HepG2 (cell line): ENCODE data around the gene ARL15. TPM values are rescaled to one million over a fixed set of nuclear protein-coding genes. Genes with fewer than 3 reads are reported as not detected.

Experiments used
- ATAC-seq: fragments of 200-7000 bp; cut with Tn5 transposase; 3 replicates; pipeline ENCODE4 v1.9.1; 2020; ENCODE audit warnings: mild to moderate bottlenecking, moderate library complexity
- BruUV-seq: library from RNA; stranded (reverse); fragments of 400-500 nt; replicated peaks from 2 replicates; lab custom pipeline; 2021; lab: Mats Ljungman, UMichigan
- CTCF ChIA-PET: fragments of 300-600 bp; formaldehyde crosslinking; extraction: SDS; loops from one replicate; lab custom pipeline; 2021; ENCODE audit warnings: low total read pairs, inconsistent platforms, low intra/inter-chr PET ratio; lab: Yijun Ruan, JAX
- POLR2A ChIA-PET: fragments of 350-600 bp; sonication (Branson Sonifier 250); formaldehyde crosslinking; loops from one replicate; lab custom pipeline; 2020; ENCODE audit warnings: antibody characterized with exemption, inconsistent platforms; lab: Yijun Ruan, JAX
- DNase-seq: peaks from one replicate; pipeline ENCODE4 v3.0.0-alpha.2; 2015; ENCODE audit warnings: low spot score
- FAIRE-seq: peaks from 3 replicates; lab custom pipeline; 2011; peaks lifted over from hg19 to GRCh38; lab: Jason Lieb, UNC
- H2AFZ ChIP-seq: one replicate; pipeline ENCODE4 v1.6.1; 2011; ENCODE audit warnings: low read length, inconsistent platforms
- H3K27ac ChIP-seq: fragments of 300-600 bp; 3 replicates; pipeline ENCODE4 v1.8.0; 2011; ENCODE audit warnings: mixed run types, mild to moderate bottlenecking, mixed read lengths, low read length, inconsistent platforms; ENCODE audit not compliant: insufficient read depth; ENCODE audit errors: extremely low read length
- H3K27me3 ChIP-seq, 2 experiments: fragments of 200-600 bp in 1 of 2; 2 replicates in 1 of 2; 3 replicates in 1 of 2; pipeline versions ENCODE4 v1.6.0 to v1.8.0; 2011; ENCODE audit warnings: low read length in 2 of 2, mild to moderate bottlenecking in 2 of 2, moderate library complexity in 2 of 2, inconsistent platforms in 1 of 2; ENCODE audit not compliant: insufficient read depth in 2 of 2, control insufficient read depth in 1 of 2
- H3K36me3 ChIP-seq, 2 experiments: fragments of 200-600 bp in 1 of 2; replicated peaks in 1 of 2; 2 replicates in 1 of 2; 3 replicates in 1 of 2; pipeline versions ENCODE4 v1.5.1 to v1.8.0; 2011; ENCODE audit warnings: low read length in 2 of 2, inconsistent platforms in 1 of 2; ENCODE audit not compliant: insufficient read depth in 2 of 2, control insufficient read depth in 1 of 2
- H3K4me1 ChIP-seq: 2 replicates; pipeline ENCODE4 v1.5.1; 2012; ENCODE audit warnings: low read length, inconsistent platforms; ENCODE audit not compliant: insufficient read depth
- H3K4me2 ChIP-seq: 2 replicates; pipeline ENCODE4 v1.6.0; 2011; ENCODE audit warnings: low read depth, low read length, inconsistent platforms
- H3K4me3 ChIP-seq, 3 experiments: fragments of 200-600 bp in 1 of 3; sonication (generic), shearing (Covaris generic) in 1 of 3; replicated peaks in 1 of 3; 2 replicates each; pipeline ENCODE4 v1.5.1; 2011 to 2016; ENCODE audit warnings: low read length in 3 of 3, inconsistent platforms in 2 of 3, low read depth in 2 of 3, mild to moderate bottlenecking in 2 of 3, control low read depth in 1 of 3, mixed read lengths in 1 of 3; ENCODE audit not compliant: insufficient read depth in 1 of 3
- H3K79me2 ChIP-seq: one replicate; pipeline ENCODE4 v1.6.1; 2011; ENCODE audit warnings: low read length, inconsistent platforms; ENCODE audit not compliant: insufficient read depth
- H3K9ac ChIP-seq: 2 replicates; pipeline ENCODE4 v1.6.0; 2011; ENCODE audit warnings: mild to moderate bottlenecking, low read depth, low read length, inconsistent platforms; ENCODE audit not compliant: insufficient read depth
- H3K9me3 ChIP-seq: 2 replicates; pipeline ENCODE4 v1.5.1; 2012; ENCODE audit warnings: mild to moderate bottlenecking, low read length
- H4K20me1 ChIP-seq: 2 replicates; pipeline ENCODE4 v1.6.0; 2011; ENCODE audit warnings: inconsistent platforms, mild to moderate bottlenecking, low read length, moderate library complexity; ENCODE audit not compliant: insufficient read depth
- DR1 ChIP-seq: sonication (generic); formaldehyde crosslinking; IDR thresholded peaks from 2 replicates; pipeline ENCODE4 v1.8.0; 2021; ENCODE audit warnings: mild to moderate bottlenecking, missing genetic modification reagents, inconsistent platforms
- HMG20A ChIP-seq: IDR thresholded peaks from 2 replicates; pipeline ENCODE4 v1.6.1; 2016; ENCODE audit warnings: borderline replicate concordance
- NPAS2 ChIP-seq: sonication (generic); formaldehyde crosslinking; IDR thresholded peaks from 2 replicates; pipeline ENCODE4 v1.8.0; 2022; ENCODE audit warnings: mild to moderate bottlenecking, missing genetic modification reagents, borderline replicate concordance
- NR2F1 ChIP-seq, 2 experiments: fragments of 450-650 bp in 1 of 2; formaldehyde crosslinking in 1 of 2; IDR thresholded peaks; 2 replicates each; pipeline versions ENCODE4 v1.5.0 to v1.6.1; 2016 to 2020; ENCODE audit warnings: mild to moderate bottlenecking in 1 of 2, missing compliant biosample characterization in 1 of 2, missing genetic modification reagents in 1 of 2, moderate library complexity in 1 of 2
- RFX1 ChIP-seq: fragments of 450-650 bp; IDR thresholded peaks from 2 replicates; pipeline ENCODE4 v1.6.1; 2017
- ZBED4 ChIP-seq: sonication (generic); formaldehyde crosslinking; IDR thresholded peaks from 2 replicates; pipeline ENCODE4 v1.4.0; 2020; ENCODE audit warnings: missing genetic modification reagents, borderline replicate concordance
- ZFP36L1 ChIP-seq: sonication (generic); formaldehyde crosslinking; IDR thresholded peaks from 2 replicates; pipeline ENCODE4 v1.8.0; 2022; ENCODE audit warnings: mild to moderate bottlenecking, missing genetic modification reagents, moderate library complexity
- ZMYM2 ChIP-seq: sonication (generic); formaldehyde crosslinking; IDR thresholded peaks from 2 replicates; pipeline ENCODE4 v1.8.0; 2022; ENCODE audit warnings: mild to moderate bottlenecking, missing genetic modification reagents
- ZNF329 ChIP-seq: sonication (generic); formaldehyde crosslinking; IDR thresholded peaks from 2 replicates; pipeline ENCODE4 v1.9.0; 2021; ENCODE audit warnings: low read depth, mild to moderate bottlenecking, missing genetic modification reagents
- ZNF563 ChIP-seq: sonication (generic); formaldehyde crosslinking; IDR thresholded peaks from 2 replicates; pipeline ENCODE4 v1.8.0; 2022; ENCODE audit warnings: mild to moderate bottlenecking, moderate library complexity, missing genetic modification reagents
- ZSCAN21 ChIP-seq: sonication (generic); formaldehyde crosslinking; IDR thresholded peaks from 2 replicates; pipeline ENCODE4 v1.8.0; 2022; ENCODE audit warnings: mild to moderate bottlenecking, missing genetic modification reagents, moderate library complexity, borderline replicate concordance
- WGBS: methylation state at CpG from one replicate; pipeline ENCODE4 v1.1.6; 2017; ENCODE audit warnings: low lambda C conversion rate; 5-methylcytosine and 5-hydroxymethylcytosine counted together
- in situ Hi-C: cut with HindIII; loops from 2 replicates; pipeline ENCODE4 v1.10.0; 2017; ENCODE audit warnings: low pct_unique_long_range_greater_than_20kb; ENCODE audit not compliant: extremely low pct_ligation_motif_present
- intact Hi-C: fragments of 100-400 bp; cut with micrococcal nuclease; formaldehyde crosslinking; loops from one replicate; pipeline ENCODE4 v1.10.0; 2022; ENCODE audit not compliant: unreplicated experiment
- polyA plus RNA-seq, 8 experiments: library from polyadenylated mRNA; depleted of rRNA in 3 of 8; stranded (reverse) in 7 of 8; unstranded in 1 of 8; fragments of >200 nt; fragmentation: Illumina TruSeq in 4 of 8; extraction: Trizol in 4 of 8; gene quantifications; 2 replicates each; pipeline versions ENCODE4 v1.2.1 to v1.2.3, GENCODE V29; 2011 to 2016; ENCODE audit warnings: low read depth in 4 of 8, missing spikeins in 1 of 8, mixed read lengths in 1 of 8; ENCODE audit not compliant: insufficient read depth in 1 of 8
- total RNA-seq, 5 experiments: library from RNA; depleted of rRNA; stranded (reverse); fragments of >200 nt; fragmentation: Illumina TruSeq; extraction: Trizol; gene quantifications; 2 replicates each; pipeline ENCODE4 v1.2.3, GENCODE V29; 2016; ENCODE audit warnings: low read depth in 1 of 5
- TF ChIP-seq, protein P1 (sequence below): sonication (generic); formaldehyde crosslinking; IDR thresholded peaks from 2 replicates; pipeline ENCODE4 v1.4.0; 2020; ENCODE audit warnings: mild to moderate bottlenecking, missing genetic modification reagents

Gene ARL15
- total and polyA plus RNA-seq, 2 of the 13 experiments (the other 11 are each of a cell fraction or from before 2014, with no cell fraction given) = 2.5 to 7.7 TPM

- TF ChIP-seq NR2F1 (CRISPR knock-in tag; IDR thresholded peaks at IDR 0.05) (no peak), RFX1 (no peak)
Measured at GRCh38 chr5:54080831-54081230, 229.5 kb downstream of the ARL15 start (continued).

DNA sequence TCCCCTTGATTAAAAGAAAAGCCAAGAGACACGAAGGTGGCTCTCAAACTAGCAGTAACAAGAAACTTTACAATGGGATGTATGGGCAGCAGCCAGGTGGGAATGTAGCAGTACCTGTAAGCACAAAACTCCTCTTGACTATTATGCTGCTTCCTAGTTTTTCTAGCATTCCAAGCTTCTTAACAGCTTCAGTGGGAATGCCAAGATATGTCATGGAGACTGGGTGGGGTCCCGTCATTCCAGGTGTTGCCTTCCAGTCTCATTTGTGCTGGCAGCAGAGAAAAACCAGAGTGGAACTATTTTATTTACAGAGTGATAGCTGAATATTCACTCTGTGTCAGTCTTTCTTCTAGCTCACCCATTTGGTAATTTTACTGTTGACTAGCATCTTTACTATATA lies 236.6 kb downstream of the ARL15 start:
- H3K79me2 ChIP-seq = no peaks in the 10 kb centered on the region
- H2AFZ ChIP-seq = no peak overlapping the region
- intact Hi-C loops = no loop called here
- DNase-seq (no peak), FAIRE-seq (no peak), ATAC-seq (no peak)
- ChIA-PET CTCF (no interaction called here), POLR2A (no interaction called here)
- H3K9me3 ChIP-seq = no peaks in the 10 kb centered on the region
- WGBS = 57% methylated on average over 2 of the region's 2 CpGs
- no peaks in the 10 kb centered on the region for H3K36me3 ChIP-seq
- H4K20me1 ChIP-seq = no peaks in the 10 kb centered on the region
- no TSS peak for BruUV-seq
- no peak overlapping the region for H3K4me3 ChIP-seq
- no peaks in the 10 kb centered on the region for H3K4me1 ChIP-seq
- in situ Hi-C loops = loop anchor here (25.0 kb wide), 1 partner anchor 636 kb away; no protein-coding TSS in a partner anchor
- H3K9ac ChIP-seq = no peak overlapping the region
- no peak overlapping the region for H3K27ac ChIP-seq
- no peak overlapping the region for H3K4me2 ChIP-seq
- no peaks in the 10 kb centered on the region for H3K27me3 ChIP-seq
- TF ChIP-seq ZNF563 (CRISPR knock-in tag) = no peak
- no peak for TF ChIP-seq ZFP36L1 (CRISPR knock-in tag)
- no peak for TF ChIP-seq DR1
- TF ChIP-seq NPAS2 (CRISPR knock-in tag) = no peak
- TF ChIP-seq ZBED4 (CRISPR knock-in tag) = no peak
- no peak for TF ChIP-seq HMG20A (CRISPR knock-in tag)
- TF ChIP-seq ZNF329 = no peak
- TF ChIP-seq, protein P1, sequence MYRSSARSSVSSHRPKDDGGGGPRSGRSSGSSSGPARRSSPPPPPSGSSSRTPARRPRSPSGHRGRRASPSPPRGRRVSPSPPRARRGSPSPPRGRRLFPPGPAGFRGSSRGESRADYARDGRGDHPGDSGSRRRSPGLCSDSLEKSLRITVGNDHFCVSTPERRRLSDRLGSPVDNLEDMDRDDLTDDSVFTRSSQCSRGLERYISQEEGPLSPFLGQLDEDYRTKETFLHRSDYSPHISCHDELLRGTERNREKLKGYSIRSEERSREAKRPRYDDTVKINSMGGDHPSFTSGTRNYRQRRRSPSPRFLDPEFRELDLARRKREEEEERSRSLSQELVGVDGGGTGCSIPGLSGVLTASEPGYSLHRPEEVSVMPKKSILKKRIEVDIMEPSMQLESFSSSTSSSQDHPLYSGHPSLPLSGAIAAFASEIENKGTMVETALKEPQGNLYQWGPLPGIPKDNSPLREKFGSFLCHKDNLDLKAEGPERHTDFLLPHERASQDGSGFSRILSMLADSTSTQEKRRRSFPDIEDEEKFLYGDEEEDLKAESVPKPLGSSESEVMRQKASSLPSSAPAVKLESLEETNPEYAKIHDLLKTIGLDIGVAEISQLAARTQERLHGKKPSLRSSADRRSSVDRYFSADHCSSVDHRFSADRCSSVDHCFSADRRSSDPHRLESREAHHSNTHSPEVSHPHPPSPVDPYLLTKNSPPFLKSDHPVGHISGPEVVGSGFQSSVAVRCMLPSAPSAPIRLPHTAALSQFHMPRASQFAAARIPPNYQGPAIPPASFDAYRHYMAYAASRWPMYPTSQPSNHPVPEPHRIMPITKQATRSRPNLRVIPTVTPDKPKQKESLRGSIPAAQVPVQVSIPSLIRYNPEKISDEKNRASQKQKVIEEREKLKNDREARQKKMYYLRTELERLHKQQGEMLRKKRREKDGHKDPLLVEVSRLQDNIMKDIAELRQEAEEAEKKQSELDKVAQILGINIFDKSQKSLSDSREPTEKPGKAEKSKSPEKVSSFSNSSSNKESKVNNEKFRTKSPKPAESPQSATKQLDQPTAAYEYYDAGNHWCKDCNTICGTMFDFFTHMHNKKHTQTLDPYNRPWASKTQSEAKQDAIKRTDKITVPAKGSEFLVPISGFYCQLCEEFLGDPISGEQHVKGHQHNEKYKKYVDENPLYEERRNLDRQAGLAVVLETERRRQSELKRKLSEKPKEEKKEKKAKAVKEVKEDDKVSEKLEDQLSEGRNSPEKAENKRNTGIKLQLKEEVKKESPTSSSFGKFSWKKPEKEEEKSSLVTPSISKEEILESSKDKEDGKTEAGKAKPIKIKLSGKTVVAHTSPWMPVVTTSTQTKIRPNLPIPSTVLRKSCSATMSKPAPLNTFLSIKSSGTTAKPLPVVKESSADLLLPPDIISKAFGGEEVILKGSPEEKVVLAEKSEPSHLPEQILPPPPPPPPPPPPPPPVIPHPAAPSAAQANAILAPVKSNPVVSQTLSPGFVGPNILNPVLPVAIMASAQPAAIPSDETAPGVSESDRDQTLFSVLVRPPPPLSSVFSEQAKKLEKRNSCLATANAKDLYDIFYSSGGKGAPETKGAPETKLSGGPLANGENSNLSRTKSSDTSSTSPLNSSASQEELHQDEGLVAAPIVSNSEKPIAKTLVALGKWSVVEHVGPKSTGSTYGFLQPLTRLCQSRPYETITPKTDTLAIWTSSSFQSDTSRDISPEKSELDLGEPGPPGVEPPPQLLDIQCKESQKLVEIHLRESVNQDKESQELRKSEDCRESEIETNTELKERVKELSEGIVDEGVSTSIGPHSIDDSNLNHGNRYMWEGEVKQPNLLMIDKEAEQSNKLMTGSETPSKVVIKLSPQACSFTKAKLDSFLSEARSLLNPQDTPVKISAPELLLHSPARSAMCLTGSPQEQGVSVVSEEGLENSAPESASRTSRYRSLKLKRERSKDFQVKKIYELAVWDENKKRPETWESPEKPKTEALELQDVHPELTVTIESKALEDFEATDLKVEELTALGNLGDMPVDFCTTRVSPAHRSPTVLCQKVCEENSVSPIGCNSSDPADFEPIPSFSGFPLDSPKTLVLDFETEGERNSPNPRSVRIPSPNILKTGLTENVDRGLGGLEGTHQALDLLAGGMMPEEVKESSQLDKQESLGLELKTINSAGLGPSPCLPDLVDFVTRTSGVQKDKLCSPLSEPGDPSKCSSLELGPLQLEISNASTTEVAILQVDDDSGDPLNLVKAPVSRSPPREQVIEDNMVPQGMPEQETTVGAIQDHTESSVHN (CRISPR knock-in tag) = no peak
- TF ChIP-seq ZSCAN21 (CRISPR knock-in tag) = no peak
- TF ChIP-seq ZMYM2 (CRISPR knock-in tag) = no peak
